ENCODE results near the gene RNU7-1.

RNU7-1 gene

DNA sequence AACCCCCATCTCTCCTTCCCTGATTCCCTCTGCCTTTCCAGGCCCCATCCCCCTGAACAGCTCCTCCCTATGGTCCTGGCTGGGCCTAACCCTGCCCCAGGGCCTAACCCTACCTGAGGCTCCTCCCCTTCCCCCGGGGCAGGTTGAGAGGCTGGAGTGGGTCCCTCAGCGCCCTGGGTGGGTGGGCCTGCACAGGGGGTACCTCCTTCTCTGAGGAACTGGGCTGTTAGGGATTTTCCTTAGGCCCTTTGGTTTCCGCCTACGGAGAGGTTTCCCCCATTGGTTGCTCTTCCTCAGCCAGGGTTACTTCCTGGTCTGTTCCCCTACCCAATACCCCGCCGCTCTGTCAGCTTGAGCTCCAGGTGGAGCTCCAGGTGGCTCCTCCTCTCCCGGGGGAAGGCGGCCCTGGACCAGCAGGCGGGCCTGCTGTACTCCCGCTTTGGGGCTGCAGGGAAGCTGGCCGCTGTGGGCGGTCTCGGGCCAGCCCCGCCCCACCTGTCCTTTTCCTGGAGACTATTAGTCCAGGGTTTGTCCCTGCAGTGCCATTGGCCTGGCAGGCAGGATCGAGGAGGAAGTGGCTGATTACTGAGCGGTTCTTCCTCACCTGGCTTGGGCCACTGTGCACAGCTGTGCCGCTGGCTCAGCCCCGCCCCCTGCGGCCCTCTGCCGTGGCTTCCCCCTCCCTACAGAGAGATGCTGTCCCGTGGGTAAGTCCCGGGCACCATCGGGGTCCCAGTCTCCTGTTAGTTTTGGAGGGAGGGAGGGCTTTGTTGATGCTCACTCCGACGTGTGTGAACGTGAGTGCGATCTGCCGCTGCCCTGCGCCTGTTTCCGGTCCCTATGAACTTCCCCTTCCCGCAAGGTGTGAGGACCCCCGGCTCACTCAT, 2.7 kb downstream of the RNU7-1 start:
- peak; percentile 93 for DNase-seq (ENCODE audit: low read depth)
- H3K4me3 ChIP-seq (ENCODE audit: low read depth, low read length) = peak overlapping the region; percentile 72

DNA sequence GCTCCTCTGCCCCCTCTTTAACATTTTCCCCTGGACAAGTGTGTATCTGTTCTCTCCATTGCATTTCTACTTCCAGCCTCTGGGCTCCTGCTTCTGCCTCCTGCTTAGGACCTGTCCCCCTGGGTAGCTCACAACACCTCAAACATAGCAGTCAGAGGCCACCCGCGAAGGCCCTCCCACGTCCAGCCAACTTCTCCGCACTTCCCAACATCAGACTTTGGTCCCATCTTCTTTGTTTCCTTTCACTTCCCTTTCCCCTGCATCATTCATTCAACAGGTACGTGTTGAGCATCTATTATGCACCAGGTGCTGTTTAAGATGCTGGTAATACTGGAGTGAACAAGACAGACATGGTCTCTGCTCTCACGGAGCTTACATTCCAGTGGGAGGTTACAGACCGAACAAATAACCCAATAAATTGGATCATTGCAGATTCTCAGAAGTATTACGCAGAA, 3.3 kb downstream of the RNU7-1 start:
- no peak for DNase-seq (ENCODE audit: low read depth)
- TF ChIP-seq, protein P1, sequence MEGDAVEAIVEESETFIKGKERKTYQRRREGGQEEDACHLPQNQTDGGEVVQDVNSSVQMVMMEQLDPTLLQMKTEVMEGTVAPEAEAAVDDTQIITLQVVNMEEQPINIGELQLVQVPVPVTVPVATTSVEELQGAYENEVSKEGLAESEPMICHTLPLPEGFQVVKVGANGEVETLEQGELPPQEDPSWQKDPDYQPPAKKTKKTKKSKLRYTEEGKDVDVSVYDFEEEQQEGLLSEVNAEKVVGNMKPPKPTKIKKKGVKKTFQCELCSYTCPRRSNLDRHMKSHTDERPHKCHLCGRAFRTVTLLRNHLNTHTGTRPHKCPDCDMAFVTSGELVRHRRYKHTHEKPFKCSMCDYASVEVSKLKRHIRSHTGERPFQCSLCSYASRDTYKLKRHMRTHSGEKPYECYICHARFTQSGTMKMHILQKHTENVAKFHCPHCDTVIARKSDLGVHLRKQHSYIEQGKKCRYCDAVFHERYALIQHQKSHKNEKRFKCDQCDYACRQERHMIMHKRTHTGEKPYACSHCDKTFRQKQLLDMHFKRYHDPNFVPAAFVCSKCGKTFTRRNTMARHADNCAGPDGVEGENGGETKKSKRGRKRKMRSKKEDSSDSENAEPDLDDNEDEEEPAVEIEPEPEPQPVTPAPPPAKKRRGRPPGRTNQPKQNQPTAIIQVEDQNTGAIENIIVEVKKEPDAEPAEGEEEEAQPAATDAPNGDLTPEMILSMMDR (IDR thresholded peaks at IDR 0.05; ENCODE audit: insufficient read depth, low read depth, low read length, missing control alignments) = no peak
- H3K4me3 ChIP-seq (ENCODE audit: low read depth, low read length) = peak overlapping the region; percentile 72

More for the DNA sequence above, 2.7 kb downstream of the RNU7-1 start:
- TF ChIP-seq, protein P1 (IDR thresholded peaks at IDR 0.05; ENCODE audit: insufficient read depth, low read depth, low read length, missing control alignments) = no peak

DNA sequence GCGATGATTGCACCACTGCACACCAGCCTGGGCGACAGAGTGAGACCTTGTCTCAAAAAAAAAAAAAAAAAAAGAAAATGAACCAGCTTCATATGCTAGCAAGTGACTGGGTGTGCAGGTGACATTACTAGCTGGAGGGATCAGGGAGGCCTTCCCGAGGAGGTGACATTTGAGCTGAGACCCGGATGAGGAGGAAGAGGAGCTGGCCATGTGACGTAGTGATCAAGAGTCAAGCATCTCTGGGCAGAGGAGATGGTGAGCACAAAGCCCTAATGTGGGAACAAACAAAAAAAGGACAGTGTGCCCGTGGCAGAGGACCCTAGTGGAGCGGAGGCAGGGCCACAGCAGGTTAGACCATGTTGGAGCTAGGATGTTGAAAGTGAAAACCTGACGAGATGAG, 4.0 kb downstream of the RNU7-1 start:
- DNase-seq (ENCODE audit: low read depth) = no peak
- TF ChIP-seq, protein P1 (IDR thresholded peaks at IDR 0.05; ENCODE audit: insufficient read depth, low read depth, low read length, missing control alignments) = no peak
- peak overlapping the region; percentile 72 for H3K4me3 ChIP-seq (ENCODE audit: low read depth, low read length)

DNA sequence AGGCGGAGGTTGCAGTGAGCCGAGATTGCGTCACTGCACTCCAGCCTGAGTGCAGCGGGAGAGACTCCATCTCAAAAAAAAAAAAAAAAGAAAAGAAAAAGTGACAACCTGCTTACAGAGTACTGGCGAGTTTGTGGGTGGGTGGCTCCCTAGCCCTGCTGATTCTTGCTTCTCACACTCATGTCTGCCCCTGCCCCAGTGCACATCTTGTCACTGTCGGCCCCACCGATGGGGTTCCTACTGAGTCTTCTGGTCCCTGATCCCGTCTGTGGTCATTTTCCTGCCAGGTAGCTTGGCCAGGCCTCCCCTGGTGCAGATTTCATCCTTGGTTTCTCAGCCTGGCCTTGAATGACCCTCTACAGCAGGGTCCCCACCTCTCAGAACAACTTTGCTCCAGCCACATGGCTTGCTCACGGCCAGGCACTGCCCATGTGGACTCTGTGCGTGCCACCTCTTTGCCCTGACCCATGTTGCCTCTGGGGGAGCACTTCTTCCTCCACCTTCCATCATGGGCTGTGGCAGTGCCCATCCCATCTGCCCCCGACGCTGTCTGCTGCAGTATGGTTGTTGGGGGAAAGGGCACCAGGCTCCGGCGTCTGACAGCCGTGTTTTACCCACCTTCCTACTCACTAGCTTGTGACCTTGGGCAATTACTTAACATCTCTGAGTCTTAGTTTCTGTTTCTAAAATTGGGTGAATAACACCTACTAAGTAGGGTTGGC, 5.4 kb downstream of the RNU7-1 start:
- TF ChIP-seq, protein P1 (IDR thresholded peaks at IDR 0.05; ENCODE audit: insufficient read depth, low read depth, low read length, missing control alignments) = peak; percentile 24
- DNase-seq (ENCODE audit: low read depth) = peak; percentile 62
- H3K4me3 ChIP-seq (ENCODE audit: low read depth, low read length) = peak overlapping the region; percentile 32

DNA sequence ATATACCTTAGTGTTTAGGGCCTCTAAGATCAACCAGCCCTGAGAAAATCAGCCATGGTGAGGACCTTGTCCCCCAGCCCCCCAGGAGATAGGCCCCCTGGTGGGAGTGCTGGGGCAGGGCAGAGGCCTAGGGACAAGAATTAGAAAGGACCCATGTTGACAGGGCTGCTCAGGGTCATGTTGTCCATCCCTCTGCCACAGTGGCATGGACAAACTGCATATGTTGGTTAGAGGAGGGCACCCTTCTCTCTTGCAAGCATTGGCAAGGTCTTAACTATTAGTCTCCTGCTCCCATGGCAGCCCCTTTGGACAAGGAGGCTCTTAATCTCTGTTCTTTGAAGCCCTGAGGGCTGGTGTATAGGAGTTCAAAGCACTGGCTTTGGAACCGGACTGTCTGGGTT, 6.8 kb downstream of the RNU7-1 start:
- peak; percentile 71 for DNase-seq (ENCODE audit: low read depth)
- TF ChIP-seq, protein P1 (IDR thresholded peaks at IDR 0.05; ENCODE audit: insufficient read depth, low read depth, low read length, missing control alignments) = peak; percentile 61
- peak overlapping the region; percentile 76 for H3K4me3 ChIP-seq (ENCODE audit: low read depth, low read length)

DNA sequence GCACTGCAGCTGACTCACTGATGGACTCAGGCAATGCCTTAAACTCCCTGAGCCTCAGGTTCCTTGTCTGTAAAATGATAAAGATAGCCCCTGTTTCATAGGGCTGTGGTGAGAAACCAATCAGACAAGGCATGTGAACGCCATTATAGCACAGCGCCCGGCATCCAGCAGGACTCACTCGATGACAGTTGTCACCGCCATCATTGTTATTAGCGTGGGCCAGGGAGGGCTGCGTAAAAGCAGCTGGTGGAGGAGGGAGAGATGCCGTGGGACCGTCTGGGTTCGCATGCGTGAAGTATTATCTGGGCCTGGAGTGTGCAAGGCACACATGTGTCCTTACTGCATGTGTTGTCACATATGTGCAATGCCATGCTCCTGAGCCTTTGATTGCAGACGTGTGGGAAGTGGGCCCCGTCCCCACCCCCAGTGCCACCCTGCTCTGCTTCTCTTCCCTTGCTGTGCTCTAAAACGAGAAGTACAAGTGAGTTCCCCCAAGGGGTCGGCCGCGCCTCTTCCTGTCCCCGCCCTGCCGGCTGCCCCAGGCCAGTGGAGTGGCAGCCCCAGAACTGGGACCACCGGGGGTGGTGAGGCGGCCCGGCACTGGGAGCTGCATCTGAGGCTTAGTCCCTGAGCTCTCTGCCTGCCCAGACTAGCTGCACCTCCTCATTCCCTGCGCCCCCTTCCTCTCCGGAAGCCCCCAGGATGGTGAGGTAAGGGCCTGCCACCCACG, 7.4 kb downstream of the RNU7-1 start, which contains the start of gene PTPN6:
Gene PTPN6 (plus strand): TSS at position 546 of the 730 bp plus-strand sequence. CDS start 157 bp downstream, at position 703.
- TF ChIP-seq, protein P1 (IDR thresholded peaks at IDR 0.05; ENCODE audit: insufficient read depth, low read depth, low read length, missing control alignments) = no peak
- peak; percentile 89 for DNase-seq (ENCODE audit: low read depth)
- H3K4me3 ChIP-seq (ENCODE audit: low read depth, low read length) = peak within 1 kb of the TSS; percentile 76

Data from GM12865 (cell line).